GM12874 (cell line): ENCODE results near the gene PNLIPRP3.

Experiments used
- TF ChIP-seq, protein P1 (sequence below): IDR thresholded peaks from 2 replicates; pipeline ENCODE4 v1.5.1; 2011; ENCODE audit warnings: low read depth, mild to moderate bottlenecking, control low read depth, low read length, moderate library complexity; ENCODE audit not compliant: insufficient read depth

The PNLIPRP3 gene

DNA sequence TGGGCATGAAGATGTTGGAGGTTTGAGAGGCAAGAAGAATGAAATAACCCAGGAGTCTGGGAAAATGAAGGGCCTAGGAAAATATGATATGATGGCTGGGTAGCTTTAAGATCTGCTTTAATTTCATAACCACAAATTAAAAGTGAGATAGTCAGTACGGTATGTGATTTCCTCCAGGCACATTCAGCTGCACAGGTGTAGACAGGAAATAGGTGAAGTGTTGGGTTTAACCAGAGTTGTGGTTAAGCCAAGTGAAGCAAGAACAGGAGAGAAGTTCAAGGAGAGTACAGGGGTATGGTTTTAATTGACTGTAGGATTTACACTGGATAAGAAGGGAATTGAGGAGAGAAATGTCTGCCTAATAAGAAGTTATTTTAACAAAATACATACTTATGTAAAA is 2.6 kb downstream of the PNLIPRP3 start:
- TF ChIP-seq, protein P1, sequence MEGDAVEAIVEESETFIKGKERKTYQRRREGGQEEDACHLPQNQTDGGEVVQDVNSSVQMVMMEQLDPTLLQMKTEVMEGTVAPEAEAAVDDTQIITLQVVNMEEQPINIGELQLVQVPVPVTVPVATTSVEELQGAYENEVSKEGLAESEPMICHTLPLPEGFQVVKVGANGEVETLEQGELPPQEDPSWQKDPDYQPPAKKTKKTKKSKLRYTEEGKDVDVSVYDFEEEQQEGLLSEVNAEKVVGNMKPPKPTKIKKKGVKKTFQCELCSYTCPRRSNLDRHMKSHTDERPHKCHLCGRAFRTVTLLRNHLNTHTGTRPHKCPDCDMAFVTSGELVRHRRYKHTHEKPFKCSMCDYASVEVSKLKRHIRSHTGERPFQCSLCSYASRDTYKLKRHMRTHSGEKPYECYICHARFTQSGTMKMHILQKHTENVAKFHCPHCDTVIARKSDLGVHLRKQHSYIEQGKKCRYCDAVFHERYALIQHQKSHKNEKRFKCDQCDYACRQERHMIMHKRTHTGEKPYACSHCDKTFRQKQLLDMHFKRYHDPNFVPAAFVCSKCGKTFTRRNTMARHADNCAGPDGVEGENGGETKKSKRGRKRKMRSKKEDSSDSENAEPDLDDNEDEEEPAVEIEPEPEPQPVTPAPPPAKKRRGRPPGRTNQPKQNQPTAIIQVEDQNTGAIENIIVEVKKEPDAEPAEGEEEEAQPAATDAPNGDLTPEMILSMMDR, result no peak

DNA sequence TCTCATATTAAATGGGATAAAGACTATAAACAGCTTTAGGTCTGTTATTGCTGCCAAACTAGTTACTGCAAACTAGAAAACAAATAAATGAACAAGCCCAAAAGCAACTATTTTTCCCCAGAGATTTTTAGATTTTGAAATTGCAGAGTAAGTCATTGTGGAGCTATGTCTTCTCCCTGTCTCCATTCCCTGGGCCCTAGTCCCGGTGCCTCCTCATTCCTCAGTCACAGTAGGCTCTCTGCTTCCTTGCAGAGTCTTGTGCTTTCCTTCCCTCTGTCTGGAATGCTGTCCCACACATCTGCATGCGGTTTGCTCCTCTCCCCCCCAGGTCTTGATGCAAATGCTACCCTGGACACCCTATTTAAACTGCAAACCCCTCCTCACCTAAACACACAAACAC is 4.0 kb downstream of the PNLIPRP3 start:
- TF ChIP-seq, protein P1, result no peak

DNA sequence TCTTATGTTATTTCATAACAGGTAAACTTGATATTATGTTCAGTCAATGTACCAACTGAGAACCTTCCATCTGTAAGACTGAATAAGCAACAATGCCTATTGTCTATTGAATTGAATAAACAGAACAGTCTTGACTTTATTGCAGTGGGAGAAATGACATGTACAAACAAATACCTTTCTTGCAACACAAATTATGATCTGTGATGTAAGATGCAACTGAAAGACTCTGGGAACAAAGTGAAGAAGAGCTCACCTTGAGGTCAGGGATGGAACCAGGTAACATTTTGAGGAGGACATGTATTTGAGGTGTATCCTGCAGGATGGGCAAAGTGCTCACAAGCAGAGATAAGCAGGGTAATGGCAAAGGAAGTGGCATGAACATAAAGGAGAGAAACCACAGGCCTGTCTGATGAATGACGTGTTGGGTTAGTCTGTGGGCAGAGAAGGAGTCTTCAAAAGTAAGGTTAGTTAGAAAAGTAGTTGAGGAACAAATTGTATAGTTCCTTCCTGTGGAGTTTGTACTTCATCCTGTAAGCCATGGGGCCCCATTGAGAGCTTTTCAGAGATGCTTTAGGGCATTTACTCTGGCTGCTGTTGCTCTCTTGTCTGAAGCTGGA is 9.5 kb downstream of the PNLIPRP3 start:
- TF ChIP-seq, protein P1, result no peak

DNA sequence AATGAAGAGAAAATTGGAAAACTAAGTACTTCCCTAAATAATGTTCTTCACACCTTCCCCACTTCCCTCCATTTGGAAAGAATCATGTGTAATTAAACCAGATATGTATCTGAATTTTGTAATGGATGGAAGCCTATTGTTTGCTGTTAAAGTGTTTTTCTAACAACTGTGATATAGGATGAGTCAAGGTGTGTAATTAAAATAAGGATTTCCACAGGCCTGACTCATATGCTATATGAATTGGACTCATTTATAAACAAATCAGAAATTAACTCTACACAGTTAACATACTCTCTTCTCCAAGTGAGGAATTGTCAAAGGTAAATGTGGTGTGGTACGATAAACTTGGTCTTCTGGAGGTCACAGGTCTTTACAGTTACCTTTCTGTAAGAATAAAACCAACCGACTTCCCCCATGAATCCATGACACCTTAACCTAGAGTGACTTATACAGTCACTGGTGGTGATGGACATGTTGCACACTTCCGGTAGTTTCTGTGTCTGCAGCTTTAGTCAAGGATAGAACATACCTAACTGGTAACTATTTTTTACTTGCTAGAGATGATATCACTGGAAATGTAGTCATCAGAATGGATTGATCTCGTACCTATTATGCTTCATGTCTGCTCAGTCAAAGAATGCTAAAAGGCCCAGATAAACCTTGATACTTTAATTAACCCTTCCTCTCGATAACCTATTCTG is 12.8 kb downstream of the PNLIPRP3 start:
- TF ChIP-seq, protein P1, result no peak

DNA sequence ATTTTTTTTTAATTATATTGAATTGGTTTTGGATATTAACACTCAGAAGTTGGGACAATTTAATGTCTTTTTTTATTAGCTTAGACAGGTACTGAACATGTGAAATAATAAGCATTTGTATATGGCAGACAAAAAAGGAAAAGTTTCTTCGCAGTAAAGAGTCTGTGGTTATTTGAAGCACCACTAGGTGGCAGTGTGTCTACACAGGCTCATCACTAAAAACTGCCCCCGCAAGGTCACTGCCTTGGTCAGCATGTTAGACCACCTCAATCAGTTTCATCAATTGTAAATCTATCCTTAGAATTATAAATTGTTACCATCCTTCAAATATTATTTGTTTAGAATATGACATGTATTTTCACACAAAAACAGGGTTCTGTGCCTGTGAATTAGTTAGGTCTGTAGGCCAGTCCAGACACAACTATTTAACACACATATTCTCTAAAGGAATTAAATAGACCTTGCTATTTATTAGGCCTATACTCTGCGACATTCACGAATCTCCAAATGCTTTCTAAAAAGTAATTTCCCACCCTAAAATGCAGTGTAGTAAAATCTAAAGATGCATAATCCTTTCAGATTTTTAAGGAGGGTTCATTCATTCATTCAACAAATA is 17.0 kb downstream of the PNLIPRP3 start:
- TF ChIP-seq, protein P1, result peak; percentile 73

DNA sequence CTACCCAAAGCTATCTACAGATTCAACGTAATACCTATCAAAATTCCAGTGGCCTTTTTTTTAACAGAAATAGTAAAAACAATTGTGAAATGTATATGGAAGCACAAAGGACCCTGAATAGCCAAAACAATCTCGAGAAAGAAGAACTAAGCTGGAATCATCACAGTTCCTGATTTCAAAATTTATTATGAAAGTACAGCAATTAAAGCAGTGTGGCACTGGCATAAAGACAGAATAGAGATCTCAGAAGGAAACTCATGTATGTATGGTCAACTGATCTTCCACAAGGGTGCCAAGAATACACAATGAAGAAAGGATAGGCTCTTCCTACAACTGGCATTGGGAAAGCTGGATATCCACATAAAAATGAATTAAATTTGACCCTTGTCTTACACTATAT is 23.2 kb downstream of the PNLIPRP3 start:
- TF ChIP-seq, protein P1, result no peak

DNA sequence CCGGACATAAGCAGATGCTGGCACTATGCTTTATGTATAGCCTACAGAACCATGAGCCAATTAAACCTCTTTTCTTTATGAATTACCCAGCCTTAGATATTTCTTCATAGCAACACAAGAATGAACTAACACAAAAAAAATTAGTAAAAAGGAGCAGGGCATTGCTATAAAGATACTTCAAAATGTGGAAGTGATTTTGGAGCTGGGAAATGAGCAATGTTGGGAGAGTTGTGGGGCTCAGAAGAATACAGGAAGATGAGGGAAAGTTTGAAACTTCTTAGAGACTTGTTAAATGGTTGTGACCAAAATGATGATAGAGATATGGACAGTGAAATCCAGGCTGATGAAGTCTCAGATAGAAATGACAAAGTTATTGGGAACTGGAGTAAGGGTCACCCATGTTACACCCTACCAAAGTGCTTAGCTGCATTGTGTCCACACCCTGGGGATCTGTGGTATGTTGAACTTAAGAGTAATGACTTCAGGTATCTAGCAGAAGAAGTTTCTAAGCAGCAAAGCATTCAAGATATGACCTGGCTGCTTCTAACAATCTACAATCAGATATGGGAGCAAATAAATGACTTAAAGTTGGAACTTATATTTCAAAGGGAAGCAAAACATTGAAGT is 24.2 kb downstream of the PNLIPRP3 start:
- TF ChIP-seq, protein P1, result no peak
